Measurements from ENCODE around the gene ADAMTS18. TPM values are rescaled to one million over a fixed set of nuclear protein-coding genes. Genes with fewer than 3 reads are reported as not detected.

ADAMTS18 gene
- total and polyA plus RNA-seq, 8 donors = 0.18 to 4.6 (median 3.6) TPM; not detected in 1

GRCh38 chr16:77434022-77434529 lies 758 bp downstream of the ADAMTS18 start:
- H3K27me3 ChIP-seq = peaks cover 25 to 54% of the 10 kb centered on the region in 2 donors
- ATAC-seq = no peak
- no peak overlapping the region for H3K4me3 ChIP-seq
- no peaks in the 10 kb centered on the region for H3K4me1 ChIP-seq
- H3K27ac ChIP-seq = no peak overlapping the region
- intact Hi-C loops (cut with DNase I) = loop anchor here in 1 of 2 donors (10.0 kb wide), 2 partner anchors 61 to 141 kb away; no protein-coding TSS in a partner anchor
- DNase-seq = no peak
- H3K9me3 ChIP-seq = no peaks in the 10 kb centered on the region
- H3K36me3 ChIP-seq = no peaks in the 10 kb centered on the region
- no peak for TF ChIP-seq CTCF (IDR thresholded peaks at IDR 0.05)

GRCh38 chr16:77433146-77433545 lies 1.7 kb downstream of the ADAMTS18 start:
- Histone ChIP-seq H3K36me3 (no peaks in the 10 kb centered on the region), H3K9me3 (no peaks in the 10 kb centered on the region), H3K27me3 (peaks cover 25 to 54% of the 10 kb centered on the region in 2 donors), H3K27ac (no peak overlapping the region), H3K4me1 (no peaks in the 10 kb centered on the region), H3K4me3 (no peak overlapping the region)
- no peak for ATAC-seq
- DNase-seq = no peak
- no peak for TF ChIP-seq CTCF (IDR thresholded peaks at IDR 0.05)
- intact Hi-C loops (cut with DNase I) = loop anchor here in 1 of 2 donors (10.0 kb wide), 2 partner anchors 62 to 142 kb away; no protein-coding TSS in a partner anchor

- Histone ChIP-seq H3K27me3 (peaks cover 25 to 54% of the 10 kb centered on the region in 2 donors), H3K4me3 (no peak overlapping the region), H3K4me1 (no peaks in the 10 kb centered on the region), H3K36me3 (no peaks in the 10 kb centered on the region), H3K27ac (no peak overlapping the region), H3K9me3 (no peaks in the 10 kb centered on the region)
- DNase-seq = no peak
- ATAC-seq = no peak
- no peak for TF ChIP-seq CTCF (IDR thresholded peaks at IDR 0.05)
- intact Hi-C loops (cut with DNase I) = loop anchor here in 1 of 2 donors (10.0 kb wide), 2 partner anchors 63 to 143 kb away; no protein-coding TSS in a partner anchor
Measured at GRCh38 chr16:77432264-77432663, 2.6 kb downstream of the ADAMTS18 start.

- H3K4me1 ChIP-seq = no peaks in the 10 kb centered on the region
- no peak for TF ChIP-seq CTCF (IDR thresholded peaks at IDR 0.05)
- H3K36me3 ChIP-seq = no peaks in the 10 kb centered on the region
- DNase-seq (no peak), ATAC-seq (no peak)
- H3K4me3 ChIP-seq = no peak overlapping the region
- no peaks in the 10 kb centered on the region for H3K9me3 ChIP-seq
- H3K27ac ChIP-seq = no peak overlapping the region
- H3K27me3 ChIP-seq = peaks cover 22 to 50% of the 10 kb centered on the region in 2 donors
- intact Hi-C loops (cut with DNase I) = loop anchor here in 1 of 2 donors (10.0 kb wide), 2 partner anchors 64 to 144 kb away; no protein-coding TSS in a partner anchor
Measured at GRCh38 chr16:77430787-77431585, 3.8 kb downstream of the ADAMTS18 start.

GRCh38 chr16:77430360-77430759 lies 4.5 kb downstream of the ADAMTS18 start:
- TF ChIP-seq CTCF (IDR thresholded peaks at IDR 0.05) = no peak
- no peaks in the 10 kb centered on the region for H3K36me3 ChIP-seq
- no peak for DNase-seq
- no peaks in the 10 kb centered on the region for H3K9me3 ChIP-seq
- no peak for ATAC-seq
- no peak overlapping the region for H3K4me3 ChIP-seq
- H3K27me3 ChIP-seq = peaks cover 16 to 44% of the 10 kb centered on the region in 2 donors
- H3K4me1 ChIP-seq = no peaks in the 10 kb centered on the region
- H3K27ac ChIP-seq = no peak overlapping the region
- intact Hi-C loops (cut with DNase I) = loop anchor here in 1 of 2 donors (10.0 kb wide), 2 partner anchors 64 to 144 kb away; no protein-coding TSS in a partner anchor

Data from left lung (tissue), 10 donors.